NB4 (cell line): Measurements from ENCODE around the gene CALML5.

Experiments used
- DNase-seq: peaks from one replicate; pipeline ENCODE4 v3.0.0; 2010; ENCODE audit warnings: low read depth
- H3K4me3 ChIP-seq: one replicate; pipeline ENCODE4 v1.5.1; 2011; ENCODE audit warnings: mild to moderate bottlenecking, low read depth, low read length, moderate library complexity
- MYC ChIP-seq: IDR thresholded peaks from 2 replicates; pipeline ENCODE4 v1.6.1; 2011; ENCODE audit warnings: low read depth, low read length
- POLR2A ChIP-seq: IDR thresholded peaks from 2 replicates; pipeline ENCODE4 v1.6.1; 2011; ENCODE audit warnings: mild to moderate bottlenecking; ENCODE audit not compliant: insufficient read length; ENCODE audit errors: extremely low read depth
- TF ChIP-seq, protein P1 (sequence below): IDR thresholded peaks from one replicate; pipeline ENCODE4 v1.5.1; 2012; ENCODE audit warnings: low read depth, low read length
- TF ChIP-seq, protein P2 (sequence below): IDR thresholded peaks from 2 replicates; pipeline ENCODE4 v1.6.1; 2011; ENCODE audit warnings: low read depth, low read length

Gene CALML5

DNA sequence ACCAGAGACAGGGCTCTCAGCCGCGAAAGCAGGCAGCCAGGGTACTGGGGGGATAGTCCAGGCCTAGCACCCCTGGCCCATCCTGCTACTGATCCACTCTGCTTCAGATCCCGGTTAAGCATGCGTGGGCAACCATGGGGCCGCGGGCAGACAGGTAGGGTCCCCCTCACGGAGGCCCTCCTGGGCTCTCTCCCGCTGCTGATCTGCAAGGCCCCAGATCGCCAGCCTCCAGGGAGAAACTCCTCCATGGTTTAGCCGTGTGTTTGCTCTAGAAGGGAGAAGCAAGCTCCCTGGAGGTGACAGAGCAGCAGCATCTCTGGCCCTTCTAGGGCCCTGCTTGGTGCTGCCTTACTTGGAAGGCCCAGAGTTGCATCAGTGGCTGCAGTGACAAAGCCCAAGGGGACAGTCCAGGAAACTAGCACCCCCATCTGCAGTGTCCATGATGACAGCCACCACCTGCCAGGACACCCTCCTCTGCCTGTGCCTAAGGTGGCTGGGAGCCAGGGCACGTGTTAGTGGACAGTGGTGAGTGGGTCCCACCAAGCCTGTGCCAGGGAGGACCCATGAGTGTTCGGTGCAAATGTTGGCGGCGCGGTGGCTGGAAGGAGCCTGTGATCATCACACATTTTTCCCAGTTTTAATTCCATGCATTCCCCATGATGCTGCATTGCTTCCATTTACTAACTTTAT, 29.2 kb downstream of the CALML5 start:
- no peak for DNase-seq
- no peak overlapping the region for H3K4me3 ChIP-seq
- TF ChIP-seq, protein P1, sequence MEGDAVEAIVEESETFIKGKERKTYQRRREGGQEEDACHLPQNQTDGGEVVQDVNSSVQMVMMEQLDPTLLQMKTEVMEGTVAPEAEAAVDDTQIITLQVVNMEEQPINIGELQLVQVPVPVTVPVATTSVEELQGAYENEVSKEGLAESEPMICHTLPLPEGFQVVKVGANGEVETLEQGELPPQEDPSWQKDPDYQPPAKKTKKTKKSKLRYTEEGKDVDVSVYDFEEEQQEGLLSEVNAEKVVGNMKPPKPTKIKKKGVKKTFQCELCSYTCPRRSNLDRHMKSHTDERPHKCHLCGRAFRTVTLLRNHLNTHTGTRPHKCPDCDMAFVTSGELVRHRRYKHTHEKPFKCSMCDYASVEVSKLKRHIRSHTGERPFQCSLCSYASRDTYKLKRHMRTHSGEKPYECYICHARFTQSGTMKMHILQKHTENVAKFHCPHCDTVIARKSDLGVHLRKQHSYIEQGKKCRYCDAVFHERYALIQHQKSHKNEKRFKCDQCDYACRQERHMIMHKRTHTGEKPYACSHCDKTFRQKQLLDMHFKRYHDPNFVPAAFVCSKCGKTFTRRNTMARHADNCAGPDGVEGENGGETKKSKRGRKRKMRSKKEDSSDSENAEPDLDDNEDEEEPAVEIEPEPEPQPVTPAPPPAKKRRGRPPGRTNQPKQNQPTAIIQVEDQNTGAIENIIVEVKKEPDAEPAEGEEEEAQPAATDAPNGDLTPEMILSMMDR, result no peak
- TF ChIP-seq, protein P2, sequence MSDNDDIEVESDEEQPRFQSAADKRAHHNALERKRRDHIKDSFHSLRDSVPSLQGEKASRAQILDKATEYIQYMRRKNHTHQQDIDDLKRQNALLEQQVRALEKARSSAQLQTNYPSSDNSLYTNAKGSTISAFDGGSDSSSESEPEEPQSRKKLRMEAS, result no peak
- TF ChIP-seq POLR2A (no peak), MYC (no peak)

DNA sequence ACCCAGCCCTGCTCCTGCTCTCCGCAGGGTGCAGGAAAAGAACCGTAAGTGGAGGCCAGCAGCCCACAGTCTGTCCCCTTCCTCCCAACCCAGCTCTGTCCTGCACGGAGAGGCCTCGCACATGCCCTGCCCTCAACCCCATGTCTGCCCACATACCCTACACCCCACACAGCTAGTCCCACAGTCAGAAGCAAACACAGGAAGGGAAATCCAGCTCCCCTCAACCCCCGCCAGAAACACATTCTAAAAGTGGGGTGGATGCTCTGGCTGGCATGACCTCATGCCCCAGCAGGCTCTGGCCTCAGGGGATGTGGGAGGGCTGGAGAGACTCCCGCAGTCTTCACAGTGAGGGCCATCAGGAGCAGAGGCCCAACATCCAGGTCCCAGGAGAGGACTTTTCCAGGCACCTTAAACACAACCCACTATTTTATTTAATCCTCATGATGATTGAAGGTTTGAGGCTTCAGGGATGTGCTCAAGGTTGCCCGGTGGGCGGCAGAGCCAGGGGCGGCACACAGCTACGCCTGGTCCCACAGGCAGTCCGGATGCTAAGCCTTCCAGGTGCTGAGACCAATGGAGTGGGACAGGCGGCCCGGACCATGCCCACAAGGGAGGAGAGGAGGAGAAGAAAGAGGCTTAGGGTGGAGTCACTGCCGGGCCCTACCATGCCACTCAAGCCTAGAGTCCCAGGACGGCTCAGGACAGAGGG, 29.9 kb downstream of the CALML5 start:
- no peak overlapping the region for H3K4me3 ChIP-seq
- no peak for DNase-seq
- no peak for TF ChIP-seq MYC
- TF ChIP-seq, protein P2, result no peak
- TF ChIP-seq POLR2A, result no peak
- TF ChIP-seq, protein P1, result no peak

DNA sequence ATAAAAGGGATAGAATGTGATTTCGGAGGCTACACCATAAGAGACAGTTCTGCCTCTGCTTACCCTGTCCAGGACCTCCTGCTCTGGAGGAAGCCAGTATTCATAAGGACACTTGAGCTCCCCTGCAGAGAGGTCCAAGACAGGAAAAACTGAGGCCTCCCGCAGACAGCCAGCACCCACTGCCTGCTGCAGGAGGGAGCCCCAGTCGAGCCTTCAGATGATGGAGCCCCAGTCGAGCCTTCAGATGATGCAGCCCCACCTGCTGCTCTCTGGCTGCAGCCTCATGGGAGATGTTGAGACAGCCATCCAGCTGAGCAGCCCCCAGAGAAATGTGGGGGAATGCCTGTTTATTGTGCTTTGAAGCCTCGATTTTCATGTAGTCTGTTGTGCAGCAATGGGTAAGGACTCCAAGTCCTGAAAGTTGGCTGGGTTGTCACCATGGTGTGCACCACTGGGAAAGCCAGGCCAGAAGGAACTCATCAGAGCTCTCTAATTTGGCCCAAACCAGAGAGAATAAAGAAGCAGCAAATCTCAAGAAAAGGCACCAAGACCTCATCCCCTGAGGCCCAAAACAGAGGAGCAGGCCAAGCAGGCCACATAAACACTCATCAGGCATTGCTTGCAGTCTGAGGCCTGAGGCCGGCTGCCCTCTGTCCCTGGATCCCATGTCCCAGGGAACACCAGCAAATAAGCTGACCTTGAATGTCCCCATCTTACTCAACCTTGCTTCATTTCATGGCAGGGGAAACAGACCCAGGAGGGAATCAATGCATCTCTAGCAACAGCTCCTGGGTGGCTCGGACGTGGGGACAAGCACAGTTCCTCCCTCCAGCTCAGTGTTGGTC, 30.9 kb downstream of the CALML5 start:
- no peak for DNase-seq
- TF ChIP-seq POLR2A (no peak), MYC (no peak)
- TF ChIP-seq, protein P2, result no peak
- TF ChIP-seq, protein P1, result no peak
- H3K4me3 ChIP-seq, result no peak overlapping the region

DNA sequence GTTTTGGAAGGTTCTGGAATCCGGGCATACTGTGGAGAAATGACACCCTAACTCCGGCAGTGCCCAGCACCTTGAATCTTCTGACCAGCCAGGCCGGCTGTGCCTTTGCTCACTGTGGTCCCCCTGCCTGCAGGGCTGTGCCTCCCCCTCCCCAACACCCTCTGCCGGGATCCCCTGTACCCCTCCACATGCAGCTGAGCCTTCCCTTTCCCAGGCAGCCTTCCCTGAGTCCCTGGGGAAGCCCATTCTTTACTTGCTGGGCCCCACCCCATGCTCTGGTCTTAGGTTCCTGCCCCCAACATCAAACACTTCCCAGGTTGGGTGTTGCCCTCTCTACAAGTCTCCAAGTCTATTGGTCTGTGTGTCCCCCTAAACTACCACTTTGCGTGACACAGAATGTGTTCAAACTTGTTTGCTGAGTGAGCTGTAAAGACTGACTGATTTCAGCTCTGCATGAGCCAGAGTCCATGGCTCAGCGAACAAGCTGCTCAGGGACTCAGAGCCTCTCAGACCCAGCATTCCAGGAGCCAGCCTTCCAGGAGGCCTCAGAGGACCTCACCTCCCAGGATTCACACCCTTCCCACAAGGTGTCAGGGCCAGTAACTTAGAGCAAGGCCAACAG, 31.6 kb downstream of the CALML5 start:
- H3K4me3 ChIP-seq, result no peak overlapping the region
- DNase-seq, result no peak
- TF ChIP-seq, protein P1, result no peak
- TF ChIP-seq MYC (no peak), POLR2A (no peak)
- TF ChIP-seq, protein P2, result no peak

DNA sequence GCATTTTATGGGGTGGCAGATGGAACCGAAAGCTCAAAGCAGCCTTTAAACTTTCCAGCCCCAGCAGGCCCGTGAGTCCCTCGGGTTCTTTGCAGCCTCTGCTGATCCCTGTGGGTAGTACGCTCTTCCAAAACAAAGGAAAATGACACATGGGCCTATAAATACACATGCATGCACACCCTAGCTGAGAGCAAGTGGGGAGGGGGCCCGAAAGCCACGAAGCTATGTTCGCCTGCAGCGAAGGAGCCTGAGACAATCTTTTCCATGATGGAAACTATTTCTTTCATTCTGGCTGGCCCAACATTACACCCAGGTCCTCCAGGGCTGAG, 32.2 kb downstream of the CALML5 start:
- H3K4me3 ChIP-seq, result no peak overlapping the region
- TF ChIP-seq, protein P1, result no peak
- TF ChIP-seq POLR2A, result no peak
- no peak for TF ChIP-seq MYC
- TF ChIP-seq, protein P2, result no peak

More for the DNA sequence above, 32.2 kb downstream of the CALML5 start:
- no peak for DNase-seq
